ENCODE results near the gene RNU7-1.

Gene RNU7-1

DNA sequence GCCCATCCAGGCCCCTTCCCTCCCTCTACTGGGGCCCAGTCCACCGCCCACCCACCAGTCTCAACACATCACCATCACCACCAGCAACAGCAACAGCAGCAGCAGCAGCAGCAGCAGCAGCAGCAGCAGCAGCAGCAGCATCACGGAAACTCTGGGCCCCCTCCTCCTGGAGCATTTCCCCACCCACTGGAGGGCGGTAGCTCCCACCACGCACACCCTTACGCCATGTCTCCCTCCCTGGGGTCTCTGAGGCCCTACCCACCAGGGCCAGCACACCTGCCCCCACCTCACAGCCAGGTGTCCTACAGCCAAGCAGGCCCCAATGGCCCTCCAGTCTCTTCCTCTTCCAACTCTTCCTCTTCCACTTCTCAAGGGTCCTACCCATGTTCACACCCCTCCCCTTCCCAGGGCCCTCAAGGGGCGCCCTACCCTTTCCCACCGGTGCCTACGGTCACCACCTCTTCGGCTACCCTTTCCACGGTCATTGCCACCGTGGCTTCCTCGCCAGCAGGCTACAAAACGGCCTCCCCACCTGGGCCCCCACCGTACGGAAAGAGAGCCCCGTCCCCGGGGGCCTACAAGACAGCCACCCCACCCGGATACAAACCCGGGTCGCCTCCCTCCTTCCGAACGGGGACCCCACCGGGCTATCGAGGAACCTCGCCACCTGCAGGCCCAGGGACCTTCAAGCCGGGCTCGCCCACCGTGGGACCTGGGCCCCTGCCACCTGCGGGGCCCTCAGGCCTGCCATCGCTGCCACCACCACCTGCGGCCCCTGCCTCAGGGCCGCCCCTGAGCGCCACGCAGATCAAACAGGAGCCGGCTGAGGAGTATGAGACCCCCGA, 6.8 kb upstream of the RNU7-1 start:
- DNase-seq, result peak in 3 of 56 donors; percentile 15 to 62 (median 52)

DNA sequence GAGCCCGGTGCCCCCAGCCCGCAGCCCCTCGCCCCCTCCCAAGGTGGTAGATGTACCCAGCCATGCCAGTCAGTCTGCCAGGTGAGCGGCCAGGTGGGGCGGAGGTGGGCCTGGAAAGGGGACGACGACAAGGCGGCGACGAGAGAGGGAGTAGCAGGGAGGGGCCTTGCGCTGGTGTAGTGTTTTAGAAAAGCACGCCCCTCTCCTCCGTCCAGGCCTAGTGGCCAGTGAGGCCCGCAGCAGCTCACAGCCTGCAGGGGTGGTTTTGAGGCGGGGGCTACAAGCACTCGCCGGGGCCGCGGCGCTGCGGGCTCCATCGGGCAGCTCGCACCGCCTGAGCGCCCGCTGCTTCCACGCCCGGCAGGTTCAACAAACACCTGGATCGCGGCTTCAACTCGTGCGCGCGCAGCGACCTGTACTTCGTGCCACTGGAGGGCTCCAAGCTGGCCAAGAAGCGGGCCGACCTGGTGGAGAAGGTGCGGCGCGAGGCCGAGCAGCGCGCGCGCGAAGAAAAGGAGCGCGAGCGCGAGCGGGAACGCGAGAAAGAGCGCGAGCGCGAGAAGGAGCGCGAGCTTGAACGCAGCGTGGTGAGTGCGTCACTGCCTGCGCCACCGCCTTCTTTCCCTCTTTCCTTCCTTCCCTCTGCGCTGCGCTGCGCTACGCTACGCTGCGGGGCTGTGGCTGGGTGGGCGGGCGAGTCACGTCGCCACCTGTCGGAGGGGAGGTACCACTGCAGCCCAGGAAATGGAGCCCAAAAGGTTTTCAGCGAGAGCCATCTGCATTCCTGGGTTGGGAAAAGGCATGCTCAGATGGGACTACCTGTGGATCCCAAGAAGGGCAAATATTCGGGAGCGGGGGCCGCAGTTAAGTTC, 5.9 kb upstream of the RNU7-1 start:
- peak; percentile 19 to 95 (median 84) for DNase-seq

DNA sequence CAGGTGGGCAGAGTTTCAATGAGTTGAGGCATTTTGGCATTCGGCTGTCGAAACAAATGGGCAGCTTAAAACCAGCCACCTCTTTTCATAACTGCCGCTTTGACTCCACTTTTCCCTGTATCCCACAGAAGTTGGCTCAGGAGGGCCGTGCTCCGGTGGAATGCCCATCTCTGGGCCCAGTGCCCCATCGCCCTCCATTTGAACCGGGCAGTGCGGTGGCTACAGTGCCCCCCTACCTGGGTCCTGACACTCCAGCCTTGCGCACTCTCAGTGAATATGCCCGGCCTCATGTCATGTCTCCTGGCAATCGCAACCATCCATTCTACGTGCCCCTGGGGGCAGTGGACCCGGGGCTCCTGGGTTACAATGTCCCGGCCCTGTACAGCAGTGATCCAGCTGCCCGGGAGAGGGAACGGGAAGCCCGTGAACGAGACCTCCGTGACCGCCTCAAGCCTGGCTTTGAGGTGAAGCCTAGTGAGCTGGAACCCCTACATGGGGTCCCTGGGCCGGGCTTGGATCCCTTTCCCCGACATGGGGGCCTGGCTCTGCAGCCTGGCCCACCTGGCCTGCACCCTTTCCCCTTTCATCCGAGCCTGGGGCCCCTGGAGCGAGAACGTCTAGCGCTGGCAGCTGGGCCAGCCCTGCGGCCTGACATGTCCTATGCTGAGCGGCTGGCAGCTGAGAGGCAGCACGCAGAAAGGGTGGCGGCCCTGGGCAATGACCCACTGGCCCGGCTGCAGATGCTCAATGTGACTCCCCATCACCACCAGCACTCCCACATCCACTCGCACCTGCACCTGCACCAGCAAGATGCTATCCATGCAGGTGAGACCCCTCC, 5.0 kb upstream of the RNU7-1 start:
- DNase-seq, result no peak

DNA sequence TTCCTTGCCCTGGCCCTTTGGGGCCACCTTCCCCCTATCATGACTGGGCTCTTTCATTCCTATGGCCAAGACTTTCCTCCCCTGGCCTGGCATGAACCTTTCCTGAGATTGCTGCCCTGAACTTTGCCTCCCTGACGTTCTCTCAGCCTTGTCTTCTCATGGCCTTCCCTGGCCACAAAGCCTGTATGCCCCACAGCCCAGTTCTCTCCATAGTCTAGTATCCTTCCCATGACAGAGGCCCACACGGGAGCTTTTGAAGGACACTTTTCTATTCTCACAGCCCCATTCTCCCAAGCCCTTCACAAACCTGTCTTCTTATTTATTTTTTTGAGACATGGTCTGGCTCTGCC, 4.5 kb upstream of the RNU7-1 start:
- no peak for DNase-seq

DNA sequence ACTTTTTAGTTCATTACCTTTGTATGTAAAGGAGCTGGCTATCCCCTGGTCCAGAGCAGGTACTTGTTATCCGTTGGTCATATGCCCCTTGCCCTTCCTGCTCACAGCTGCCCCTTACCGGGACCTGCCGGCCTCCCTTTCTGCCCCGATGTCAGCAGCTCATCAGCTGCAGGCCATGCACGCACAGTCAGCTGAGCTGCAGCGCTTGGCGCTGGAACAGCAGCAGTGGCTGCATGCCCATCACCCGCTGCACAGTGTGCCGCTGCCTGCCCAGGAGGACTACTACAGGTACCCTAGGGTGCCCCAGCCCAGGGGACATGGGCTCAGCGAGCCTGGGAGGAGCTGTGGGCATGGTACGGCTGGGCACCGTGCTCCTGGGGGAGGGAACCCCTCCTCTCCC, 2.3 kb upstream of the RNU7-1 start:
- peak in 1 of 56 donors; percentile 35 for DNase-seq

DNA sequence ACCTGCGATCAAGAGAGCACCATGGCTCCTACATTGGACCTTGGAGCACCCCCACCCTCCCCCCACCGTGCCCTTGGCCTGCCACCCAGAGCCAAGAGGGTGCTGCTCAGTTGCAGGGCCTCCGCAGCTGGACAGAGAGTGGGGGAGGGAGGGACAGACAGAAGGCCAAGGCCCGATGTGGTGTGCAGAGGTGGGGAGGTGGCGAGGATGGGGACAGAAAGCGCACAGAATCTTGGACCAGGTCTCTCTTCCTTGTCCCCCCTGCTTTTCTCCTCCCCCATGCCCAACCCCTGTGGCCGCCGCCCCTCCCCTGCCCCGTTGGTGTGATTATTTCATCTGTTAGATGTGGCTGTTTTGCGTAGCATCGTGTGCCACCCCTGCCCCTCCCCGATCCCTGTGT, 1.8 kb upstream of the RNU7-1 start:
- no peak for DNase-seq

DNA sequence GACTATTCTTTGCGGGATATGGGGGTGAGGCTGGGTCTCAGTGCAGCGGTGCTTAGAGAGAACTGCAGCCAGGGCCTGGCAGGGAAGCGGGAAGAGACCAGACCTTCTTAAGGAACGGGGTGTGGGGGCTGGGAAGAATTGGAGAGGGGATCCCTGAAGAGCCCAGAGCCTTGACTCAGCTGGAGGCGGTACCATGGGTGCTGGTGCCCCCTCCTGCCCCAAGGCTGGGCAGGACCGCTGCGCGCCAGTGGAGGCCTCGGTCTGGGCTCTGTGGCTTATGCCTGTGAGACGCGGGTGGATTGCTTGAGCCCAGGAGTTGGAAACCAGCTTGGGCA, 1.3 kb upstream of the RNU7-1 start:
- peak in 1 of 56 donors; percentile 29 for DNase-seq

DNA sequence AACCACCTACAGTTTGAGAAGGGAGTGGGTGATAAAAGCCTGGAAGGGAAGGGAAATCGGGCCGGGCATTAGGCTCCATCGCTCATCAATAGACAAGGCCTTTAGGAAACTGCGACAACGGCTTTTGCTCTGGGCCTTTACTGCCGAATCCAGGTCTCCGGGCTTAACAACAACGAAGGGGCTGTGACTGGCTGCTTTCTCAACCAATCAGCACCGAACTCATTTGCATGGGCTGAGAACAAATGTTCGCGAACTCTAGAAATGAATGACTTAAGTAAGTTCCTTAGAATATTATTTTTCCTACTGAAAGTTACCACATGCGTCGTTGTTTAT, 261 bp upstream of the RNU7-1 start:
- peak in 52 of 56 donors; percentile 45 to 96 (median 78) for DNase-seq

DNA sequence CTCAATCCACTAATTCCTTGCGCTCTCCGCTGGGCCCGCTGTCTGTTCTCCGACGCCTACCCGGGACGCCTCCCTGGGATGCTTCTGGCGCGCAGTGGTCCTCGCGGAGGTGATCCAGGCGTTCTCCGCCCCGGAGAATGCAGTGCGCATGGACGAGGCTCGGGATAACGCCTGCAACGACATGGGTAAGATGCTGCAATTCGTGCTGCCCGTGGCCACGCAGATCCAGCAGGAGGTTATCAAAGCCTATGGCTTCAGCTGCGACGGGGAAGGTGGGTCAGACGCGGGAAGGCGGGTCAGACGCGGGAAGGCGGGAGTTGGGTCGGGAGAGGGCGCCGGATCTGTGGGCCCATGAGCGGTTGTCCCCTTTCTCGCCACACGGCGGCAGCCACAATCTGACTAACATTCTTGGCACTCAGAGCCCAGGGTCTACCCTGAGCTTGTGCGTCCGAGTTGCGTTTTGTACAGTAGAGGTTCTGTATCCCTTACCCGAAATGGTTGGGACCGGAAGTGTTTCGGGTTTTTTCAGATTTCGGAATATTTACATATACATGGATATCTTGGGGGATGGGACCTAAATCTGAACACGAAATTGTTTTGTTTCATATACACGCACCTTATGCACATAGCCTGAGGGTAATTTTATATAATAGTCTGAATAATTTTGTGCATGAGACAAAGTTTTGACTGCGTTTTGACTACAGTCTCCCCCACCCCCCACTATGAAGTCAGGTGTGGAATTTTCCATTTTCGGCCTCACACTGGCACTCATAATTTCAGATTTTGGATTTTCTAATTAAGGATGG, 968 bp downstream of the RNU7-1 start:
- peak in 55 of 56 donors; percentile 40 to 93 (median 82) for DNase-seq

DNA sequence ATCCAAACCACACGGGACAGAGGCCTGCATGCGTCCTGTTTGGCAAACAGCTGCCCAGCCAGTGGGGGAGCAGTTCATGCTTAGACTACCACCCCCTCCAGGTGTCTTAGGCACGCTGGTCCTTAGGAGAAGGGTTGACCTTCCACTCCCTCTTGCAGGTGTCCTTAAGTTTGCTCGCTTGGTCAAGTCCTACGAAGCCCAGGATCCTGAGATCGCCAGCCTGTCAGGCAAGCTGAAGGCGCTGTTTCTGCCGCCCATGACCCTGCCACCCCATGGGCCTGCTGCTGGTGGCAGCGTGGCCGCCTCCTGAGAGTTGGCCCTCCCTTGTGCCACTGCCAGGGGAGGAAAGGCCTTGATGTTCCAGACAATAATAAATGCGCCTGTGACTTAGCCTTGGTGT, 2.0 kb downstream of the RNU7-1 start:
- DNase-seq, result no peak

DNA sequence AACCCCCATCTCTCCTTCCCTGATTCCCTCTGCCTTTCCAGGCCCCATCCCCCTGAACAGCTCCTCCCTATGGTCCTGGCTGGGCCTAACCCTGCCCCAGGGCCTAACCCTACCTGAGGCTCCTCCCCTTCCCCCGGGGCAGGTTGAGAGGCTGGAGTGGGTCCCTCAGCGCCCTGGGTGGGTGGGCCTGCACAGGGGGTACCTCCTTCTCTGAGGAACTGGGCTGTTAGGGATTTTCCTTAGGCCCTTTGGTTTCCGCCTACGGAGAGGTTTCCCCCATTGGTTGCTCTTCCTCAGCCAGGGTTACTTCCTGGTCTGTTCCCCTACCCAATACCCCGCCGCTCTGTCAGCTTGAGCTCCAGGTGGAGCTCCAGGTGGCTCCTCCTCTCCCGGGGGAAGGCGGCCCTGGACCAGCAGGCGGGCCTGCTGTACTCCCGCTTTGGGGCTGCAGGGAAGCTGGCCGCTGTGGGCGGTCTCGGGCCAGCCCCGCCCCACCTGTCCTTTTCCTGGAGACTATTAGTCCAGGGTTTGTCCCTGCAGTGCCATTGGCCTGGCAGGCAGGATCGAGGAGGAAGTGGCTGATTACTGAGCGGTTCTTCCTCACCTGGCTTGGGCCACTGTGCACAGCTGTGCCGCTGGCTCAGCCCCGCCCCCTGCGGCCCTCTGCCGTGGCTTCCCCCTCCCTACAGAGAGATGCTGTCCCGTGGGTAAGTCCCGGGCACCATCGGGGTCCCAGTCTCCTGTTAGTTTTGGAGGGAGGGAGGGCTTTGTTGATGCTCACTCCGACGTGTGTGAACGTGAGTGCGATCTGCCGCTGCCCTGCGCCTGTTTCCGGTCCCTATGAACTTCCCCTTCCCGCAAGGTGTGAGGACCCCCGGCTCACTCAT, 2.7 kb downstream of the RNU7-1 start:
- no peak for DNase-seq

DNA sequence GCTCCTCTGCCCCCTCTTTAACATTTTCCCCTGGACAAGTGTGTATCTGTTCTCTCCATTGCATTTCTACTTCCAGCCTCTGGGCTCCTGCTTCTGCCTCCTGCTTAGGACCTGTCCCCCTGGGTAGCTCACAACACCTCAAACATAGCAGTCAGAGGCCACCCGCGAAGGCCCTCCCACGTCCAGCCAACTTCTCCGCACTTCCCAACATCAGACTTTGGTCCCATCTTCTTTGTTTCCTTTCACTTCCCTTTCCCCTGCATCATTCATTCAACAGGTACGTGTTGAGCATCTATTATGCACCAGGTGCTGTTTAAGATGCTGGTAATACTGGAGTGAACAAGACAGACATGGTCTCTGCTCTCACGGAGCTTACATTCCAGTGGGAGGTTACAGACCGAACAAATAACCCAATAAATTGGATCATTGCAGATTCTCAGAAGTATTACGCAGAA, 3.3 kb downstream of the RNU7-1 start:
- no peak for DNase-seq

DNA sequence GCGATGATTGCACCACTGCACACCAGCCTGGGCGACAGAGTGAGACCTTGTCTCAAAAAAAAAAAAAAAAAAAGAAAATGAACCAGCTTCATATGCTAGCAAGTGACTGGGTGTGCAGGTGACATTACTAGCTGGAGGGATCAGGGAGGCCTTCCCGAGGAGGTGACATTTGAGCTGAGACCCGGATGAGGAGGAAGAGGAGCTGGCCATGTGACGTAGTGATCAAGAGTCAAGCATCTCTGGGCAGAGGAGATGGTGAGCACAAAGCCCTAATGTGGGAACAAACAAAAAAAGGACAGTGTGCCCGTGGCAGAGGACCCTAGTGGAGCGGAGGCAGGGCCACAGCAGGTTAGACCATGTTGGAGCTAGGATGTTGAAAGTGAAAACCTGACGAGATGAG, 4.0 kb downstream of the RNU7-1 start:
- DNase-seq, result no peak

DNA sequence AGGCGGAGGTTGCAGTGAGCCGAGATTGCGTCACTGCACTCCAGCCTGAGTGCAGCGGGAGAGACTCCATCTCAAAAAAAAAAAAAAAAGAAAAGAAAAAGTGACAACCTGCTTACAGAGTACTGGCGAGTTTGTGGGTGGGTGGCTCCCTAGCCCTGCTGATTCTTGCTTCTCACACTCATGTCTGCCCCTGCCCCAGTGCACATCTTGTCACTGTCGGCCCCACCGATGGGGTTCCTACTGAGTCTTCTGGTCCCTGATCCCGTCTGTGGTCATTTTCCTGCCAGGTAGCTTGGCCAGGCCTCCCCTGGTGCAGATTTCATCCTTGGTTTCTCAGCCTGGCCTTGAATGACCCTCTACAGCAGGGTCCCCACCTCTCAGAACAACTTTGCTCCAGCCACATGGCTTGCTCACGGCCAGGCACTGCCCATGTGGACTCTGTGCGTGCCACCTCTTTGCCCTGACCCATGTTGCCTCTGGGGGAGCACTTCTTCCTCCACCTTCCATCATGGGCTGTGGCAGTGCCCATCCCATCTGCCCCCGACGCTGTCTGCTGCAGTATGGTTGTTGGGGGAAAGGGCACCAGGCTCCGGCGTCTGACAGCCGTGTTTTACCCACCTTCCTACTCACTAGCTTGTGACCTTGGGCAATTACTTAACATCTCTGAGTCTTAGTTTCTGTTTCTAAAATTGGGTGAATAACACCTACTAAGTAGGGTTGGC, 5.4 kb downstream of the RNU7-1 start:
- no peak for DNase-seq

DNA sequence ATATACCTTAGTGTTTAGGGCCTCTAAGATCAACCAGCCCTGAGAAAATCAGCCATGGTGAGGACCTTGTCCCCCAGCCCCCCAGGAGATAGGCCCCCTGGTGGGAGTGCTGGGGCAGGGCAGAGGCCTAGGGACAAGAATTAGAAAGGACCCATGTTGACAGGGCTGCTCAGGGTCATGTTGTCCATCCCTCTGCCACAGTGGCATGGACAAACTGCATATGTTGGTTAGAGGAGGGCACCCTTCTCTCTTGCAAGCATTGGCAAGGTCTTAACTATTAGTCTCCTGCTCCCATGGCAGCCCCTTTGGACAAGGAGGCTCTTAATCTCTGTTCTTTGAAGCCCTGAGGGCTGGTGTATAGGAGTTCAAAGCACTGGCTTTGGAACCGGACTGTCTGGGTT, 6.8 kb downstream of the RNU7-1 start:
- DNase-seq, result no peak

DNA sequence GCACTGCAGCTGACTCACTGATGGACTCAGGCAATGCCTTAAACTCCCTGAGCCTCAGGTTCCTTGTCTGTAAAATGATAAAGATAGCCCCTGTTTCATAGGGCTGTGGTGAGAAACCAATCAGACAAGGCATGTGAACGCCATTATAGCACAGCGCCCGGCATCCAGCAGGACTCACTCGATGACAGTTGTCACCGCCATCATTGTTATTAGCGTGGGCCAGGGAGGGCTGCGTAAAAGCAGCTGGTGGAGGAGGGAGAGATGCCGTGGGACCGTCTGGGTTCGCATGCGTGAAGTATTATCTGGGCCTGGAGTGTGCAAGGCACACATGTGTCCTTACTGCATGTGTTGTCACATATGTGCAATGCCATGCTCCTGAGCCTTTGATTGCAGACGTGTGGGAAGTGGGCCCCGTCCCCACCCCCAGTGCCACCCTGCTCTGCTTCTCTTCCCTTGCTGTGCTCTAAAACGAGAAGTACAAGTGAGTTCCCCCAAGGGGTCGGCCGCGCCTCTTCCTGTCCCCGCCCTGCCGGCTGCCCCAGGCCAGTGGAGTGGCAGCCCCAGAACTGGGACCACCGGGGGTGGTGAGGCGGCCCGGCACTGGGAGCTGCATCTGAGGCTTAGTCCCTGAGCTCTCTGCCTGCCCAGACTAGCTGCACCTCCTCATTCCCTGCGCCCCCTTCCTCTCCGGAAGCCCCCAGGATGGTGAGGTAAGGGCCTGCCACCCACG, 7.4 kb downstream of the RNU7-1 start, which contains the start of gene PTPN6:
PTPN6 (plus strand) TSS at position 546 of the 730 bp plus-strand sequence; CDS start at position 703, 157 bp downstream.
- DNase-seq, result peak in 9 of 56 donors; percentile 18 to 59 (median 30)

DNA sequence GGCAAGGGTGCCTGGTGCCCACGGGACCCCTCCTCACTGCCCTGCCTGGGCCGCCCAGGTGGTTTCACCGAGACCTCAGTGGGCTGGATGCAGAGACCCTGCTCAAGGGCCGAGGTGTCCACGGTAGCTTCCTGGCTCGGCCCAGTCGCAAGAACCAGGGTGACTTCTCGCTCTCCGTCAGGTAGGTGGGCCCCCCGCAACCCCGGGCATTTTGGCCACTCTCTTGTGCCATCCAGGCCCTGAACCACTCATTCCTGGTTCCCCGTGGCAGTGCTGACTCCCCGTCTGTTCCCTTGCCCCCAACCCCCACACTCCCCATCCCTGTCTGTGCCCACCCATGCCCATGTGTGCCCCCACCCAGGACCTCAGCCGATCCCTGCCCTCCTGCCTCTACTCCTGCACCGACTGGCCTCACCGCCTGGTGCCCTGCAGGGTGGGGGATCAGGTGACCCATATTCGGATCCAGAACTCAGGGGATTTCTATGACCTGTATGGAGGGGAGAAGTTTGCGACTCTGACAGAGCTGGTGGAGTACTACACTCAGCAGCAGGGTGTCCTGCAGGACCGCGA, 8.0 kb downstream of the RNU7-1 start:
- no peak for DNase-seq

Data from amygdala (tissue), 56 donors.